ENCODE data around the gene ERBB3.

GRCh38 chr12:56151672-56152131, 71.7 kb downstream of the ERBB3 start:
- TF ChIP-seq CTCF (IDR thresholded peaks at IDR 0.05) (peak in 5 of 7 experiments; percentile 19 to 64 (median 49)), POLR2A (IDR thresholded peaks at IDR 0.05) (no peak), EP300 (IDR thresholded peaks at IDR 0.05) (no peak)

All from stomach (tissue), 4 donors.